Heart left ventricle (tissue), 16 donors: ENCODE measurements around the gene NRIP2. TPM values are rescaled to one million over a fixed set of nuclear protein-coding genes. Genes with fewer than 3 reads are reported as not detected.

Source experiments
- ATAC-seq, 4 donors: fragments of 200-7000 bp; cut with Tn5 transposase; one replicate each; pipeline ENCODE4 v1.9.1; 2020 to 2022; ENCODE audit warnings: moderate library complexity in 4 of 4, mild to moderate bottlenecking in 3 of 4, moderate number of reproducible peaks in 1 of 4
- DNase-seq, 5 donors: peaks; one replicate each; pipeline ENCODE4 v3.0.0-alpha.2; 2020
- H3K27ac ChIP-seq, 12 donors: fragments of 200-600 bp; sonication (generic) in 4 of 12; one replicate each; pipeline versions ENCODE4 v1.5.0 to v1.8.0; 2016 to 2022; ENCODE audit warnings: mild to moderate bottlenecking in 2 of 12
- H3K27me3 ChIP-seq, 9 donors: fragments of 200-600 bp; sonication (generic) in 2 of 9; one replicate each; pipeline versions ENCODE4 v1.5.1 to v1.8.0; 2016 to 2022; ENCODE audit warnings: mild to moderate bottlenecking in 3 of 9
- H3K36me3 ChIP-seq, 9 donors: fragments of 200-600 bp; sonication (generic) in 2 of 9; one replicate each; pipeline versions ENCODE4 v1.5.0 to v1.8.0; 2018 to 2022; ENCODE audit warnings: mild to moderate bottlenecking in 2 of 9
- H3K4me1 ChIP-seq, 12 donors: fragments of 200-600 bp; sonication (generic) in 4 of 12; one replicate each; pipeline versions ENCODE4 v1.5.0 to v1.8.0; 2016 to 2022; ENCODE audit warnings: mild to moderate bottlenecking in 3 of 12
- H3K4me3 ChIP-seq, 12 donors: fragments of 200-600 bp; sonication (generic) in 4 of 12; one replicate each; pipeline versions ENCODE4 v1.5.0 to v1.8.0; 2017 to 2022; ENCODE audit warnings: mild to moderate bottlenecking in 9 of 12, moderate library complexity in 4 of 12
- H3K9me3 ChIP-seq, 12 donors: fragments of 200-600 bp; sonication (generic) in 4 of 12; one replicate each; pipeline versions ENCODE4 v1.5.0 to v1.8.0; 2016 to 2022; ENCODE audit warnings: mild to moderate bottlenecking in 1 of 12
- POLR2A ChIP-seq, 2 donors: fragments of 450-650 bp; IDR thresholded peaks; one replicate each; pipeline ENCODE4 v1.6.1; 2017; ENCODE audit warnings: antibody characterized with exemption in 2 of 2, mild to moderate bottlenecking in 2 of 2, moderate library complexity in 2 of 2
- WGBS, 4 donors: extraction: QIAGEN DNeasy Blood & Tissue Kit in 2 of 4; methylation state at CpG; one replicate each; pipeline versions ENCODE4 v1.1.5 to v1.1.7; 2013 to 2018; 5-methylcytosine and 5-hydroxymethylcytosine counted together
- intact Hi-C, 10 donors: fragments of 100-400 bp; cut with DNase I; formaldehyde crosslinking; loops; one replicate each; pipeline versions ENCODE4 v1.11.1 to v1.14.2; 2022
- polyA plus RNA-seq, 2 donors: library from polyadenylated mRNA; stranded (reverse); fragments of 200-250 nt; gene quantifications; one replicate each; pipeline ENCODE4 v1.2.3, GENCODE V29; 2013
- total RNA-seq, 9 donors: library from RNA; depleted of rRNA in 2 of 9; stranded (reverse); fragments of >200 nt in 2 of 9; fragmentation: NEBNext Ultra II Directional in 3 of 9; extraction: Animal tissue kit (Norgen Biotek cat#: 25700) in 3 of 9; gene quantifications; one replicate each; pipeline versions ENCODE4 v1.1.0 to v1.2.4, GENCODE V29; 2016 to 2023
- TF ChIP-seq, protein P1 (sequence below), 12 donors: fragments of 200-600 bp; sonication (generic) in 4 of 12; IDR thresholded peaks; one replicate each; pipeline versions ENCODE4 v1.5.0 to v1.8.0; 2018 to 2022; ENCODE audit warnings: antibody characterized with exemption in 12 of 12, mild to moderate bottlenecking in 5 of 12
- donor health status: ischemic (EF 13 %, LVEDD 7.1; RV severe dilation, severe dysfunction).
- donor health status: healthy with polysubstance abuse.
- donor health status: DM: no; HTN: yes; CAD: no.
- donor health status: DM: no; HTN: no; CAD: no.
- donor health status: ischemic (EF 25% LVEDD 6.9; RV normal size, moderate dysfunction).
- donor health status: ischemic (EF 25% LVEDD 5.7; RV mildly dilated, moderate dysfunction).
- donor health status: healthy.
- donor health status: DM: yes; HTN: yes; CAD: no.
- donor health status: ischemic (EF 35%, LVEDD 5.7; RV mildly dilated, moderate dysfunction).
- donor health status: nonischemic (EF 11% LVEDD 7.7; RV severe dilation, severe dysfunction).
- donor health status: DM: yes; HTN: yes; CAD: no.
- donor health status: PGD.
- donor health status: ischemic (EF 29% LVEDD 5.4; RV normal size, mild dysfunction).
- donor health status: nonischemic (EF 23%, LVEDD 6.1; RV moderate dilation, normal function).

NRIP2 gene
- total and polyA plus RNA-seq, 11 donors, result 1.9 to 3.1 (median 2.1) TPM

DNA sequence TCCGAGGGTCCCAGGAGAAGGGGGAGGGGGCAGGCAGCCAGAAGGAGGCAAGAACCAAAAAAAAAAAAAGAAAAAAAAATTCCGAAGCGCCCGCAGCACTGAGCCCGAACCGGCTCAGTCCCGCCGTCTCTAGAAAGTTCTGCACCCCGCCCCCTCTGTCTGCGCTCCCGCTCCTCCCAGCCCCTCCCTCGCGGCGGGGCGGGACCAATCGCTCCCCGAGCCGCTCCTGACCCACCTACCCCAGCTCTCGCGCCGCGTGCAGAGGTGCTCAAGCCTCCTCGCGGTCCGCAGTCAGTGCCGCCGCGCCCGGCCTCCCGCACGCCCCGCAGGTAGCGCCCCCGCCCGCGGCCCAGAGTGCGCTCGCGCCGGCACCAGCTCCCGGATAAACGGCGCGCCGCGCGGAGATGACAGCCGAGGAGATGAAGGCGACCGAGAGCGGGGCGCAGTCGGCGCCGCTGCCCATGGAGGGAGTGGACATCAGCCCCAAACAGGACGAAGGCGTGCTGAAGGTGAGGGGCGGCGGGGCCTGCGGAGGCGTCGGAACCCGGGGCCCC lies 40.0 kb downstream of the NRIP2 start, which contains the start of gene FKBP4:
Gene FKBP4 (plus strand): TSS at position 235 of the 554 bp plus-strand sequence. CDS start 170 bp downstream, at position 405.
- intact Hi-C loops, result loop anchor here in 2 of 10 donors (2.0 kb wide), 1 partner anchor 18 kb away; the partner anchor contains the start of gene ITFG2 (in 2 of the 2)
- peak within 1 kb of the TSS; percentile 71 to 95 (median 86) for H3K4me3 ChIP-seq
- peaks cover 0 to 42% (median 27%) of the 10 kb centered on the region in 12 donors for H3K4me1 ChIP-seq
- no peaks in the 10 kb centered on the region for H3K9me3 ChIP-seq
- peak in 1 of 2 donors; percentile 89 for TF ChIP-seq POLR2A (IDR thresholded peaks at IDR 0.05)
- TF ChIP-seq, protein P1, sequence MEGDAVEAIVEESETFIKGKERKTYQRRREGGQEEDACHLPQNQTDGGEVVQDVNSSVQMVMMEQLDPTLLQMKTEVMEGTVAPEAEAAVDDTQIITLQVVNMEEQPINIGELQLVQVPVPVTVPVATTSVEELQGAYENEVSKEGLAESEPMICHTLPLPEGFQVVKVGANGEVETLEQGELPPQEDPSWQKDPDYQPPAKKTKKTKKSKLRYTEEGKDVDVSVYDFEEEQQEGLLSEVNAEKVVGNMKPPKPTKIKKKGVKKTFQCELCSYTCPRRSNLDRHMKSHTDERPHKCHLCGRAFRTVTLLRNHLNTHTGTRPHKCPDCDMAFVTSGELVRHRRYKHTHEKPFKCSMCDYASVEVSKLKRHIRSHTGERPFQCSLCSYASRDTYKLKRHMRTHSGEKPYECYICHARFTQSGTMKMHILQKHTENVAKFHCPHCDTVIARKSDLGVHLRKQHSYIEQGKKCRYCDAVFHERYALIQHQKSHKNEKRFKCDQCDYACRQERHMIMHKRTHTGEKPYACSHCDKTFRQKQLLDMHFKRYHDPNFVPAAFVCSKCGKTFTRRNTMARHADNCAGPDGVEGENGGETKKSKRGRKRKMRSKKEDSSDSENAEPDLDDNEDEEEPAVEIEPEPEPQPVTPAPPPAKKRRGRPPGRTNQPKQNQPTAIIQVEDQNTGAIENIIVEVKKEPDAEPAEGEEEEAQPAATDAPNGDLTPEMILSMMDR (IDR thresholded peaks at IDR 0.05), result no peak
- DNase-seq (peak; percentile 92 to 94 (median 93)), ATAC-seq (peak; percentile 82 to 94 (median 91))
- WGBS, 4 donors, result 0 to 2% (median 1%) methylated on average over 13 to 63 of the region's 63 CpGs
- H3K36me3 ChIP-seq, result peaks cover 0 to 30% (median 22%) of the 10 kb centered on the region in 9 donors
- H3K27me3 ChIP-seq, result peaks cover 0 to 4% (median 0%) of the 10 kb centered on the region in 9 donors
- peak within 1 kb of the TSS in 11 of 12 donors; percentile 68 to 89 (median 81) for H3K27ac ChIP-seq

DNA sequence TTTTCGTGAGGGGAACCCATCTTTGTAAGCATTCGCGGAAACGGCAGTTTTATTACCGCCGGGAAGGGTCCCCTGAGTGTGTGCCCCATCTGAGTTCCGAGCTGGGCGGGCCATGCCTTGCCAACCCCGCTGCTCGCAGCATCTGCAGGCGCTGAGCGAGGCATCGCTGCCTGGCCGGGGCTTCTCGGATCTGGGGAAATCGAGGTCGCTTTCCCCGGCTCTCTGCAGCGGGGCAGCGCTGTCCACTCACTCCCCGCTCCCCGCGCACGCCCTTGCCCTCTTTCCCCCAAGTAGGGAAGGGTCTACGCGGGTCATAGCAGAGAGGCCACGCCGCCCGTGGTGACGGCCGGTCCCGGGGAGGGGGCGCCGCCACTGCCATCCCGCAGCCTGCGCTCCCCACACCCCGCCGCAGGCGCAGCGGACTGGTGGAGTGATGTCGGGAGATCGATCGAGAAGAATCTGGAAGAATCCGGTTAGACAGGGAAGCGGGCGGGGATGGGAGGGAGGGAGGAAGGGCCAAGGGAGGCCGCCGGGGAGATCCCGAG lies 40.6 kb downstream of the NRIP2 start:
- 6 to 22% (median 9%) methylated on average over 14 to 49 of the region's 49 CpGs for WGBS, 4 donors
- Histone ChIP-seq H3K27me3 (peaks cover 0 to 4% (median 0%) of the 10 kb centered on the region in 9 donors), H3K9me3 (no peaks in the 10 kb centered on the region), H3K4me1 (peaks cover 0 to 36% (median 27%) of the 10 kb centered on the region in 12 donors), H3K4me3 (peak overlapping the region; percentile 63 to 95 (median 83)), H3K36me3 (peaks cover 0 to 24% (median 17%) of the 10 kb centered on the region in 9 donors), H3K27ac (peak overlapping the region in 11 of 12 donors; percentile 32 to 89 (median 72))
- no peak for TF ChIP-seq POLR2A (IDR thresholded peaks at IDR 0.05)
- TF ChIP-seq, protein P1 (IDR thresholded peaks at IDR 0.05), result no peak
- DNase-seq (peak in 1 of 5 donors; percentile 73), ATAC-seq (peak in 3 of 4 donors; percentile 5 to 31 (median 27))
- intact Hi-C loops, result loop anchor here in 2 of 10 donors (2.0 kb wide), 1 partner anchor 19 kb away; the partner anchor contains the start of gene ITFG2 (in 2 of the 2)

DNA sequence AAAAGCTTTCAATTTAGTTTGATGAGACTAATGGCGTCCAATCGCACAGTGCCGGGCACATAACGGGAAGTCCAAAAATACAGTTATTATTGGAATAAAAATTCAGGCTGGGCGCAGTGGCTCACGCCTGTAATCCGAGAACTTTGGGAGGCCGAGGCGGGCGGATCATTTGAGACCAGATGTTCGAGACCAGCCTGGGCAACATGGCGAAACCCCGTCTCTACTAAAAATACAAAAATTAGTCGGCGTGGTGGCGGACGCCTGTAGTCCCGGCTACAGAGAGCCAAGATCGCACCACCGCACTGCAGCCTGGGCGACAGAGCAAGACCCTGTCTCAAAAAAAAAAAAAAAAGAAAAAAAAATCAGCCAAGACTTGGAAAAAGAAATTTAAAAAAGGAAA lies 41.3 kb downstream of the NRIP2 start:
- TF ChIP-seq, protein P1 (IDR thresholded peaks at IDR 0.05), result no peak
- no peak for TF ChIP-seq POLR2A (IDR thresholded peaks at IDR 0.05)

More for the DNA sequence above, 41.3 kb downstream of the NRIP2 start:
- Histone ChIP-seq H3K4me3 (peak overlapping the region in 2 of 12 donors; percentile 76 to 81), H3K27ac (no peak overlapping the region), H3K27me3 (peaks cover 0 to 4% (median 0%) of the 10 kb centered on the region in 9 donors), H3K9me3 (no peaks in the 10 kb centered on the region), H3K36me3 (peaks cover 0 to 17% (median 10%) of the 10 kb centered on the region in 9 donors), H3K4me1 (peaks cover 0 to 33% (median 27%) of the 10 kb centered on the region in 12 donors)
- intact Hi-C loops, result no loop called here
- ATAC-seq, result no peak
- WGBS, 4 donors, result 93 to 95% (median 95%) methylated on average over 21 of the region's 21 CpGs
- no peak for DNase-seq
